SK-N-SH treated with all-trans-retinoic acid at 6 μM for 48 hours (cell line): Measurements from ENCODE around the gene ZFYVE28.

Source experiments
- CREB5 ChIP-seq: fragments of 250-450 bp; sonication (Bioruptor Pico); IDR thresholded peaks from 2 replicates; pipeline ENCODE4 v1.5.1; 2020; ENCODE audit warnings: low read depth, mild to moderate bottlenecking, moderate library complexity
- CSRNP3 ChIP-seq: fragments of 250-450 bp; sonication (Bioruptor Pico); IDR thresholded peaks from 2 replicates; pipeline ENCODE4 v1.5.1; 2021; ENCODE audit warnings: mild to moderate bottlenecking, moderate library complexity
- ISL1 ChIP-seq: fragments of 250-450 bp; sonication (Bioruptor Pico); IDR thresholded peaks from 2 replicates; pipeline ENCODE4 v2.1.2; 2022; ENCODE audit warnings: mild to moderate bottlenecking, moderate library complexity
- OSR1 ChIP-seq: fragments of 250-450 bp; sonication (Bioruptor Pico); IDR thresholded peaks from 2 replicates; pipeline ENCODE4 v1.8.0; 2022; ENCODE audit warnings: moderate library complexity, mild to moderate bottlenecking, inconsistent platforms
- PATZ1 ChIP-seq: fragments of 250-450 bp; sonication (Bioruptor Pico); IDR thresholded peaks from 2 replicates; pipeline ENCODE4 v1.8.0; 2020; ENCODE audit warnings: mild to moderate bottlenecking, moderate library complexity, borderline replicate concordance
- POU6F1 ChIP-seq: fragments of 250-450 bp; sonication (Bioruptor Pico); IDR thresholded peaks from 2 replicates; pipeline ENCODE4 v1.8.0; 2021; ENCODE audit warnings: low read depth, mild to moderate bottlenecking, moderate library complexity, borderline replicate concordance
- PPARA ChIP-seq: fragments of 250-450 bp; sonication (Bioruptor Pico); IDR thresholded peaks from 2 replicates; pipeline ENCODE4 v1.5.0; 2020; ENCODE audit warnings: mild to moderate bottlenecking, borderline replicate concordance
- RARB ChIP-seq: fragments of 250-450 bp; sonication (Bioruptor Pico); IDR thresholded peaks from 2 replicates; pipeline ENCODE4 v1.8.0; 2021; ENCODE audit warnings: mild to moderate bottlenecking, moderate library complexity
- SNAI2 ChIP-seq: fragments of 250-450 bp; sonication (Bioruptor Pico); IDR thresholded peaks from 2 replicates; pipeline ENCODE4 v1.5.0; 2020; ENCODE audit warnings: mild to moderate bottlenecking, moderate library complexity
- ZFP30 ChIP-seq: fragments of 450-650 bp; formaldehyde crosslinking; IDR thresholded peaks from 2 replicates; pipeline ENCODE4 v1.5.0; 2022; ENCODE audit warnings: mild to moderate bottlenecking, moderate library complexity
- ZNF565 ChIP-seq: fragments of 450-650 bp; formaldehyde crosslinking; conservative IDR thresholded peaks from 2 replicates; pipeline ENCODE4 v1.5.0; 2020; ENCODE audit warnings: low read depth, mild to moderate bottlenecking, moderate library complexity

GRCh38 chr4:2335729-2336101, 82.7 kb downstream of the ZFYVE28 start:
- TF ChIP-seq RARB (no peak), SNAI2 (CRISPR knock-in tag) (no peak), CSRNP3 (CRISPR knock-in tag) (no peak), ISL1 (CRISPR knock-in tag) (no peak), POU6F1 (CRISPR knock-in tag) (no peak), PPARA (no peak), CREB5 (CRISPR knock-in tag) (no peak), ZFP30 (CRISPR knock-in tag) (no peak), ZNF565 (CRISPR knock-in tag) (no peak), OSR1 (no peak), PATZ1 (CRISPR knock-in tag) (no peak)
